CD4-positive, alpha-beta T cell (primary cell): ENCODE results near the gene VIL1. TPM values are rescaled to one million over a fixed set of nuclear protein-coding genes. Genes with fewer than 3 reads are reported as not detected.

ENCODE experiments used
- ATAC-seq: fragments of 200-7000 bp; cut with Tn5 transposase; one replicate; pipeline ENCODE4 v1.10.0; 2022; ENCODE audit warnings: mild to moderate bottlenecking; ENCODE audit not compliant: poor library complexity
- CTCF ChIA-PET: fragments of 350-600 bp; sonication (Branson Sonifier 250); formaldehyde crosslinking; loops from one replicate; lab custom pipeline; 2021; ENCODE audit warnings: antibody characterized with exemption, inconsistent platforms; lab: Charles Lee
- POLR2A ChIA-PET: fragments of 350-600 bp; sonication (Branson Sonifier 250); formaldehyde crosslinking; loops from one replicate; lab custom pipeline; 2021; ENCODE audit warnings: antibody characterized with exemption, inconsistent platforms; lab: Charles Lee
- DNase-seq, 14 experiments: peaks; one replicate each; pipeline ENCODE4 v3.0.0-alpha.2; 2013 to 2020; ENCODE audit warnings: mixed read lengths in 2 of 14
- H3K27ac ChIP-seq, 2 donors: one replicate each; pipeline versions ENCODE4 v1.5.1 to v1.7.0; 2013; ENCODE audit warnings: low read length in 2 of 2, low read depth in 1 of 2, mild to moderate bottlenecking in 1 of 2
- H3K27me3 ChIP-seq, 2 experiments: 1 replicate in 1 of 2; 2 replicates in 1 of 2; pipeline versions ENCODE4 v1.6.1 to v1.7.0; 2013; ENCODE audit warnings: low read length in 2 of 2, control low read depth in 1 of 2, mild to moderate bottlenecking in 1 of 2, moderate library complexity in 1 of 2; ENCODE audit not compliant: insufficient read depth in 2 of 2, control insufficient read depth in 1 of 2
- H3K36me3 ChIP-seq: one replicate; pipeline ENCODE4 v1.6.1; 2013; ENCODE audit warnings: low read length, control low read depth; ENCODE audit not compliant: insufficient read depth
- H3K4me1 ChIP-seq: one replicate; pipeline ENCODE4 v1.6.1; 2013; ENCODE audit warnings: low read length, control low read depth; ENCODE audit not compliant: insufficient read depth
- H3K4me3 ChIP-seq: one replicate; pipeline ENCODE4 v1.5.1; 2013; ENCODE audit warnings: mild to moderate bottlenecking, low read length, moderate library complexity
- H3K9me3 ChIP-seq, 2 experiments: 1 replicate in 1 of 2; 2 replicates in 1 of 2; pipeline versions ENCODE4 v1.6.1 to v1.7.0; 2013; ENCODE audit warnings: low read length in 2 of 2, mild to moderate bottlenecking in 2 of 2, control low read depth in 1 of 2, moderate library complexity in 1 of 2; ENCODE audit not compliant: control insufficient read depth in 1 of 2, insufficient read depth in 1 of 2
- H3K27ac Mint-ChIP-seq: one replicate; pipeline ENCODE4 v1.8.0; 2020; ENCODE audit warnings: mixed read lengths
- H3K27me3 Mint-ChIP-seq: one replicate; pipeline ENCODE4 v1.8.0; 2021; ENCODE audit warnings: mixed read lengths
- H3K36me3 Mint-ChIP-seq: one replicate; pipeline ENCODE4 v1.8.0; 2021; ENCODE audit warnings: low read depth, mixed read lengths
- H3K4me1 Mint-ChIP-seq: one replicate; pipeline ENCODE4 v1.8.0; 2021; ENCODE audit warnings: low read depth, mixed read lengths
- H3K4me3 Mint-ChIP-seq: one replicate; pipeline ENCODE4 v1.8.0; 2020; ENCODE audit warnings: mild to moderate bottlenecking, mixed read lengths
- H3K9me3 Mint-ChIP-seq: one replicate; pipeline ENCODE4 v1.8.0; 2020; ENCODE audit warnings: mixed read lengths
- intact Hi-C, 2 experiments: fragments of 100-400 bp; cut with DNase I in 1 of 2; cut with micrococcal nuclease in 1 of 2; formaldehyde crosslinking; loops; one replicate each; pipeline versions ENCODE4 v1.15.1 to v1.9.0; 2023 to 2025; cut with DNase I, micrococcal nuclease
- total RNA-seq, 174 experiments: library from RNA in 2 of 174; stranded (reverse) in 2 of 174; gene quantifications; one replicate each; pipeline ENCODE4 v1.2.3 and lab custom pipeline; 2021 to 2026
- TF ChIP-seq, protein P1 (sequence below): fragments of 200-600 bp; IDR thresholded peaks from one replicate; pipeline ENCODE4 v1.8.0; 2022; ENCODE audit warnings: antibody characterized with exemption, mild to moderate bottlenecking

VIL1 gene
- total RNA-seq, 2 experiments from 2014 or later = 0.20 to 0.33 TPM

GRCh38 chr2:218405086-218405745 is 13.7 kb upstream of the VIL1 start:
- intact Hi-C loops = loop anchor here in 1 of 2 experiments (5.0 to 10.0 kb wide), 2 partner anchors 112 to 770 kb away; partner anchors contain the start of genes CNPPD1, RETREG2 and SLC23A3
- Mint-ChIP-seq H3K27me3 (no peaks in the 10 kb centered on the region), H3K9me3 (no peaks in the 10 kb centered on the region), H3K36me3 (peaks cover 58% of the 10 kb centered on the region), H3K4me3 (peak overlapping the region; percentile 89), H3K27ac (peak overlapping the region; percentile 88), H3K4me1 (peaks cover 60% of the 10 kb centered on the region)
- H3K9me3 ChIP-seq = no peaks in the 10 kb centered on the region
- CTCF ChIA-PET = interaction anchor here (1.0 kb wide), 2 partner anchors 9 kb away, joined by 3 to 4 read pairs; no protein-coding TSS in a partner anchor
- no peaks in the 10 kb centered on the region for H3K27me3 ChIP-seq
- H3K36me3 ChIP-seq = peaks cover 39% of the 10 kb centered on the region
- no peak for DNase-seq
- H3K27ac ChIP-seq = peak overlapping the region; percentile 61 to 78
- ATAC-seq = no peak
- peak overlapping the region; percentile 49 for H3K4me3 ChIP-seq
- peaks cover 74% of the 10 kb centered on the region for H3K4me1 ChIP-seq
- TF ChIP-seq, protein P1, sequence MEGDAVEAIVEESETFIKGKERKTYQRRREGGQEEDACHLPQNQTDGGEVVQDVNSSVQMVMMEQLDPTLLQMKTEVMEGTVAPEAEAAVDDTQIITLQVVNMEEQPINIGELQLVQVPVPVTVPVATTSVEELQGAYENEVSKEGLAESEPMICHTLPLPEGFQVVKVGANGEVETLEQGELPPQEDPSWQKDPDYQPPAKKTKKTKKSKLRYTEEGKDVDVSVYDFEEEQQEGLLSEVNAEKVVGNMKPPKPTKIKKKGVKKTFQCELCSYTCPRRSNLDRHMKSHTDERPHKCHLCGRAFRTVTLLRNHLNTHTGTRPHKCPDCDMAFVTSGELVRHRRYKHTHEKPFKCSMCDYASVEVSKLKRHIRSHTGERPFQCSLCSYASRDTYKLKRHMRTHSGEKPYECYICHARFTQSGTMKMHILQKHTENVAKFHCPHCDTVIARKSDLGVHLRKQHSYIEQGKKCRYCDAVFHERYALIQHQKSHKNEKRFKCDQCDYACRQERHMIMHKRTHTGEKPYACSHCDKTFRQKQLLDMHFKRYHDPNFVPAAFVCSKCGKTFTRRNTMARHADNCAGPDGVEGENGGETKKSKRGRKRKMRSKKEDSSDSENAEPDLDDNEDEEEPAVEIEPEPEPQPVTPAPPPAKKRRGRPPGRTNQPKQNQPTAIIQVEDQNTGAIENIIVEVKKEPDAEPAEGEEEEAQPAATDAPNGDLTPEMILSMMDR = no peak
- POLR2A ChIA-PET = interaction anchor here (0.7 to 5.0 kb wide), 7 partner anchors 9 to 135 kb away, joined by 3 to 74 read pairs (median 5); partner anchors contain the start of genes AAMP and PNKD

DNA sequence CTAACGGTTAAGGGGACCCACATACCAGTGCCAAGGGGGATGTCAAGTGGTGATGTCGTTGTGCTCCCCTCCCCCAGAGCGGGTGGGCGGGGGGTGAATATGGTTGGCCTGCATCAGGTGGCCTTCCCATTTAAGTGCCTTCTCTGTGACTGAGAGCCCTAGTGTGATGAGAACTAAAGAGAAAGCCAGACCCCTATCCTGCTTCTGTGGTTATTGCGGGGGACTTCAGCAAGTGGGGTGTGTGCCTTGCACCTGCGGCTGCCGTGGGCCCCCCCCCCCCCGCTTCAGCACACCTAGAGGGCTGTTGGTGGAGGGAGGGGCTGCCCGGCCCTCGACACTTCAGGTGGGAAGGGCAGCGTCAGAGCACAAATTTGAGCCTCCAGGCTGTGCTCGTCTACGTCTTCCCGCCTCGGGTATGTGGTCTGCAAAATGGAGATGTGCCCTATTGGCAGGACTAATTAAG is 13.1 kb upstream of the VIL1 start:
- ATAC-seq = peak; percentile 17
- peak overlapping the region; percentile 88 for H3K27ac Mint-ChIP-seq

More for the DNA sequence above, 13.1 kb upstream of the VIL1 start:
- CTCF ChIA-PET = interaction anchor here (1.0 kb wide), 2 partner anchors 9 to 10 kb away, joined by 3 to 4 read pairs; no protein-coding TSS in a partner anchor
- no peaks in the 10 kb centered on the region for H3K27me3 ChIP-seq
- POLR2A ChIA-PET = interaction anchor here (0.8 to 5.0 kb wide), 7 partner anchors 10 to 162 kb away, joined by 3 to 74 read pairs (median 5); partner anchors contain the start of genes AAMP, PNKD and USP37
- peaks cover 39% of the 10 kb centered on the region for H3K36me3 ChIP-seq
- peaks cover 60% of the 10 kb centered on the region for H3K4me1 Mint-ChIP-seq
- H3K9me3 Mint-ChIP-seq = no peaks in the 10 kb centered on the region
- intact Hi-C loops = loop anchor here (1.0 to 10.0 kb wide), 7 partner anchors 9 to 769 kb away; partner anchors contain the start of genes CNOT9 (in 1 of the 2), CNPPD1 (in 1 of the 2), RETREG2 (in 1 of the 2) and SLC23A3 (in 1 of the 2)
- DNase-seq = no peak
- peak overlapping the region; percentile 89 for H3K4me3 Mint-ChIP-seq
- H3K9me3 ChIP-seq = no peaks in the 10 kb centered on the region
- TF ChIP-seq, protein P1 = no peak
- peaks cover 74% of the 10 kb centered on the region for H3K4me1 ChIP-seq
- H3K4me3 ChIP-seq = peak overlapping the region; percentile 49
- H3K36me3 Mint-ChIP-seq = peaks cover 57% of the 10 kb centered on the region
- H3K27ac ChIP-seq = peak overlapping the region; percentile 61 to 78
- no peaks in the 10 kb centered on the region for H3K27me3 Mint-ChIP-seq
